Muscle of leg (tissue), 11 donors: ENCODE measurements around the gene PRICKLE2. TPM values are rescaled to one million over a fixed set of nuclear protein-coding genes. Genes with fewer than 3 reads are reported as not detected.

Experiments used
- DNase-seq: peaks from one replicate; pipeline ENCODE4 v3.0.0; 2013
- H3K27ac ChIP-seq: one replicate; pipeline ENCODE4 v1.5.1; 2013; ENCODE audit warnings: mild to moderate bottlenecking, low read length, control low read depth
- H3K27me3 ChIP-seq: one replicate; pipeline ENCODE4 v1.6.1; 2013; ENCODE audit warnings: low read length; ENCODE audit not compliant: control insufficient read depth, insufficient read depth
- H3K36me3 ChIP-seq: one replicate; pipeline ENCODE4 v1.6.1; 2013; ENCODE audit warnings: low read length; ENCODE audit not compliant: control insufficient read depth, insufficient read depth
- H3K4me1 ChIP-seq: one replicate; pipeline ENCODE4 v1.6.1; 2013; ENCODE audit warnings: low read length; ENCODE audit not compliant: control insufficient read depth, insufficient read depth
- H3K4me3 ChIP-seq: one replicate; pipeline ENCODE4 v1.5.1; 2013; ENCODE audit warnings: low read length, control low read depth
- H3K9me3 ChIP-seq: replicated peaks from 2 replicates; pipeline ENCODE4 v1.6.1; 2013; ENCODE audit warnings: low read depth, low read length; ENCODE audit not compliant: control insufficient read depth
- WGBS: methylation state at CpG from one replicate; pipeline ENCODE4 v1.1.5; 2013; ENCODE audit warnings: missing lambda C conversion rate; ENCODE audit not compliant: insufficient coverage; 5-methylcytosine and 5-hydroxymethylcytosine counted together
- polyA plus RNA-seq, 8 donors: library from polyadenylated mRNA; unstranded; fragments of 120-200 nt; gene quantifications; one replicate each; pipeline versions ENCODE4 v1.2.1 to v1.2.3, GENCODE V29; 2013; ENCODE audit warnings: inconsistent platforms in 1 of 8, low replicate concordance in 1 of 8; ENCODE audit not compliant: insufficient read length in 8 of 8, insufficient read depth in 1 of 8
- total RNA-seq: library from RNA; stranded (reverse); fragments of 120-200 nt; gene quantifications from one replicate; pipeline ENCODE4 v1.2.4, GENCODE V29; 2013

PRICKLE2 gene
- total and polyA plus RNA-seq, 9 donors: 6.4 to 14.6 (median 10.0) TPM

DNA sequence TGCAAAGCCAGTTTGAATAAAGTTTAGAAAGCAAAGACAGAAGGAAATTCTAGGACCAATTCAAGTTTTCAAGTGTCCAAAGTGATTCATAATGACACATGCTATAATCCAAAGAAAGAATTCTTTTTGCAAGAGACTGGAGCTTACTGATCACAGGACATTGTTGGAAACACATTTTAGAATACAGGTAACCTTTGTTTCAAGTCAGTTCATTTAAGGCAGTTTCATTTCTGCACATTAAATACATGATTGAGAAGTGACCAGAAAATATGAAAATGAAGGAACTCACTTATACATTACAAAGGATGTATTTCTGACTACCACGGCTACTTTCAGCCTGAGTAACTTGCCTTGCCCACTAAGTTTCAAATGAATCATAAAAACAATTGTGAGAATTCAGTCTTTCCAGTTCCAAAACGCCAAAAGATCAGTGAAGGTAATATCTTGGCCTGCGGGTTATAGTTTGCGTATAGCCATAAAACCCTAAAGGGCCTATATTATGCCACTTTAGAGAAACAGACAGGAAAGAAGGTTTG, 48.7 kb downstream of the PRICKLE2 start:
- Histone ChIP-seq H3K9me3 (no peaks in the 10 kb centered on the region), H3K36me3 (no peaks in the 10 kb centered on the region), H3K27me3 (no peaks in the 10 kb centered on the region), H3K4me1 (no peaks in the 10 kb centered on the region), H3K27ac (no peak overlapping the region), H3K4me3 (no peak overlapping the region)
- WGBS: 100% methylated on average over 1 of the region's 4 CpGs
- DNase-seq: no peak

DNA sequence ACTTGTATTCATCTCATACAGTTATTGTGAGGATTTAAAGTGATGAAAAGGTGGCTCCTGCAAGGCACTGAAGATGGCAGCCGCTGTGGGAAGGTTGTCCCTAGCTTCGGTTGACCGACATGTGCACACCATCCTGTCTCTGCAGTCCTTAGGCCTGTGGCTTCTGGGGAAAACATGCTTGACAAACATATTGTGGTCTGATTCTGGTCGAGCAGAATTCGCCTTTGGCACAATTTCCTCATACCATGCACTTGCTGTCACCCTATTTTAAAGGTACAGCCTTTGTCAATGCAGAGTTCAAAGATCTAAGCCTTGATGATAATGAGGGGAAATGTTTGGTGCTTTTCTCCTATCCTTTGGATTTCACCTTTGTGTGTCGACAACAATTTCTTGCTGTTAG, 50.9 kb downstream of the PRICKLE2 start:
- no peaks in the 10 kb centered on the region for H3K4me1 ChIP-seq
- no peak overlapping the region for H3K27ac ChIP-seq
- no peaks in the 10 kb centered on the region for H3K36me3 ChIP-seq
- no peak for DNase-seq
- no peaks in the 10 kb centered on the region for H3K27me3 ChIP-seq
- WGBS: 77% methylated on average over 2 of the region's 6 CpGs
- no peak overlapping the region for H3K4me3 ChIP-seq
- no peaks in the 10 kb centered on the region for H3K9me3 ChIP-seq

DNA sequence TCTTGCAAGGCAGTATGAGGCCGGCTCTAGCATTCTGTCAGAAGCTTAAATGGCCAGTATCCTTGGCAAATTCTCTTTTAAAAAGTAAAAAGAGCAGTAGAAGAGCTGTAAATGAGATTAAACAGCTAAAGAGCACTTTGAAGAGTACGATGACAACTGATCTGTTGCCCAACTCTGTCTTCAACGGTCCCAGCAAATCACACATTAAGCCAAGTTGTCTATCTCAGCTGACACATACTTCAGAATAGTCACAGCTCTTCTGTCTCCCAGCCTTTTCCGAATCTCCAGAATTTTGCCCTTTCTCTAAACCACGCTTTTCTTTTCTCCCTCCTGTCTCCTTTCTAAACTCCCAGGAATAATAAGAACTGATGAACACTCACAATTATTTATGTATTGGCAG, 51.7 kb downstream of the PRICKLE2 start:
- H3K27me3 ChIP-seq: no peaks in the 10 kb centered on the region
- WGBS: 66% methylated on average over 3 of the region's 5 CpGs
- H3K9me3 ChIP-seq: no peaks in the 10 kb centered on the region
- H3K36me3 ChIP-seq: no peaks in the 10 kb centered on the region
- H3K4me3 ChIP-seq: no peak overlapping the region
- H3K27ac ChIP-seq: no peak overlapping the region
- no peaks in the 10 kb centered on the region for H3K4me1 ChIP-seq
- no peak for DNase-seq

DNA sequence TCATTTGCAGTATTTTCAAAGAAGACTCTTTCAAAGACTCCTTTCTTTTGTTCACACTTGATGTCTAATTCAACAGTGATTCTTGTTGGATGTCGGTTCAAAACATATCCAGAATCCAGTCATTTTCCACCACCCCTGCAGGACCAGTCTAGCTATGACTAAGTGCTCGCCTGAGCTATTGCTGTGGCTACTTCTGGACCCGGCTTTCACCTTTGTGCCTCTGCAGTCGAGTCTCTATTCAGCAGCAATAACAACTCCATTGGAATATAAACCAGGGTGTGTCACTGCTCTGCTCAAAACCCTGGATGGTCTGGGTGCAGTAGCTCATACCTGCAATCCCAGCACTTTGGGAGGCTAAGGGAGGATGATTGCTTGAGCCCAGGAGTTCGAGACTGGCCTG, 55.0 kb downstream of the PRICKLE2 start:
- Histone ChIP-seq H3K4me3 (no peak overlapping the region), H3K36me3 (no peaks in the 10 kb centered on the region), H3K4me1 (peaks cover 2% of the 10 kb centered on the region), H3K27me3 (no peaks in the 10 kb centered on the region), H3K9me3 (no peaks in the 10 kb centered on the region), H3K27ac (no peak overlapping the region)
- DNase-seq: no peak
- 77% methylated on average over 4 of the region's 5 CpGs for WGBS

DNA sequence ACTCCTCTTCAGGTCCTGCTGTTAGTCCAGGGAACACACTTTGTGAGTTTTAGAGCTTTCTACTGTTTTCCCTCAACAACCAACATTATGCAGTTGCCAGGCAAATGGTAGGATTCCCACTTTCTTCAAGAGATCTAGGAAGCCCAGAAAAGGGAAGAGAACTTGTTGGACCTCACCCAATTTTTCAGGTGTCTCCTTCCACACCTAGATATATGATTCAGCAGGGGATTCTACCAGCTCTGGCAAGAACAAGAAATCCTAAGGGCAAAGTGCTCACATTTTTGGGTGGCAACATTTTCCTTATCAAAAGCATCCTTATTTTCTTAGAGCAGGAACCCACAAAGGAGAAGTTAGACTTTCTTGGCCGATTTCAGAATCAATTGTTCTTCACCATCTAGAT, 57.4 kb downstream of the PRICKLE2 start:
- Histone ChIP-seq H3K4me1 (peaks cover 13% of the 10 kb centered on the region), H3K4me3 (no peak overlapping the region), H3K36me3 (no peaks in the 10 kb centered on the region), H3K27ac (no peak overlapping the region), H3K9me3 (no peaks in the 10 kb centered on the region), H3K27me3 (no peaks in the 10 kb centered on the region)
- DNase-seq: no peak
- no CpG with 5 or more reads among the region's 1 CpG for WGBS

DNA sequence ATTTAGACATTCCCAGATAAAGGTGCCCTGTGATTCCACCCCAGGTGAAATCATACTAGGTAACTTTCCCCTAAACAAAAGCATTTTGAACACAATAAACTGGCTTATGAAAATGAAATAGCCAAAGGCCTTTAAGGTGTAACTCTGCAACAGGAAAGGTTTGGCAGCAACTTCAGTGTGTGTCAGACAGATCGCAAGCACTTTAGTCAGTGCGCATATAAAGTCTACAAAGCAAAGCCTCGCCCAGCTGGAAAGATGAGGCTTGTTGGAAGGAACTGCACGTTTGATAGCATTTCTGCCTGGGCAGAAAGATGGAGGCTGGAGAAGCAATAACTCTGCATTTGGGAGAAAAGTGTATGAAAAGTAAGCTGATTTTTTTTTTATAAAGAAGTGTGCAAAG, 57.9 kb downstream of the PRICKLE2 start:
- Histone ChIP-seq H3K4me3 (no peak overlapping the region), H3K9me3 (no peaks in the 10 kb centered on the region), H3K36me3 (no peaks in the 10 kb centered on the region), H3K4me1 (peaks cover 13% of the 10 kb centered on the region), H3K27me3 (no peaks in the 10 kb centered on the region), H3K27ac (no peak overlapping the region)
- WGBS: 60% methylated on average over 3 of the region's 4 CpGs
- DNase-seq: peak; percentile 76

DNA sequence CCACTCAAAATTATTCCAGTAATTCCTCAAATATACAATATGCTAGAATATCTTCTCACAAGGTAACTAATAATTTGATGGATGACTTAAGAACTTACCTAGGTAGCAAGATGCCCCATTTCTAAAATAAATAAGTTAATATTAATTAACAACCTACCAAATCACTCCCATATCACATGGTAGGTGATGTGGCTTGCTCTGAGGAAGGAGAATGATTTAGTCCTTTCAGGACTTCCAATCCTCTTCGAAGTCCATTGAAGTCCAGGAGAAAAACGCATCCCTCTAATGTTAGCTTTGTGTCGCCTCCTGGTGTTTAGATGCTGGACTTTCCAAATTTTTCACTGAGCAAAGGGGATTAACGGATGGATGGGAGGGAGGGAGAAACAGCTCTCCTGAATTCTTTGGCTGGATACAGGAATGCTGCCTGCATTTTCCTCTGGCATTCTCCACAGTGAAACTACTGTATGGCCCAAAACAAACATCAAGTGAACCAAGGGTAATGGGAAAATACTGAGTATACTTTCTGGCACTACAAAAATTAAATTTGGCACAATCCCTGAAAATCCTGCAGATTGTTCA, 58.6 kb downstream of the PRICKLE2 start:
- DNase-seq: peak; percentile 88
- H3K9me3 ChIP-seq: no peaks in the 10 kb centered on the region
- WGBS: 79% methylated on average over 2 of the region's 4 CpGs
- H3K4me3 ChIP-seq: no peak overlapping the region
- H3K36me3 ChIP-seq: no peaks in the 10 kb centered on the region
- H3K27me3 ChIP-seq: no peaks in the 10 kb centered on the region
- no peak overlapping the region for H3K27ac ChIP-seq
- peaks cover 15% of the 10 kb centered on the region for H3K4me1 ChIP-seq

DNA sequence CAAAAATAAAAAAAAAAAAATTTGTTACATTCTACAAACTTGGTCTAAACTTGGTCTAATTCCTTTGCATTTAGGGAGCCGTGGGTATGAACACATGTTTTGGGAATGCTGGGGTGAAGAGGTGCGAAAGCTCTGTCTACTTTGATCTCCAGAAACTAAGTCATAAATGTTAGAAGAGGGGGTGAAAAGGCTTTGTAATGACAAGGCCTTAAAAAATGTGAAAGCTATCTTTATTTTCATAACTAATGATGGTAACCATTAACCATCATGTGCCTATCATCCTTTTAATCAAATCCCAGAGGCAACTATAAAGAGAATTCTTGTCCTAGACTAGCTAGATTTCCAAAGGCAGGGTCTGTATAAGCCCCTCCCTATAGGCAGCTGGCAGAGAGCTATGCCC, 60.9 kb downstream of the PRICKLE2 start:
- H3K9me3 ChIP-seq: no peaks in the 10 kb centered on the region
- H3K4me1 ChIP-seq: peaks cover 20% of the 10 kb centered on the region
- H3K27me3 ChIP-seq: no peaks in the 10 kb centered on the region
- H3K36me3 ChIP-seq: no peaks in the 10 kb centered on the region
- DNase-seq: no peak
- no CpG with 5 or more reads among the region's 2 CpGs for WGBS
- peak overlapping the region; percentile 23 for H3K27ac ChIP-seq
- H3K4me3 ChIP-seq: no peak overlapping the region

DNA sequence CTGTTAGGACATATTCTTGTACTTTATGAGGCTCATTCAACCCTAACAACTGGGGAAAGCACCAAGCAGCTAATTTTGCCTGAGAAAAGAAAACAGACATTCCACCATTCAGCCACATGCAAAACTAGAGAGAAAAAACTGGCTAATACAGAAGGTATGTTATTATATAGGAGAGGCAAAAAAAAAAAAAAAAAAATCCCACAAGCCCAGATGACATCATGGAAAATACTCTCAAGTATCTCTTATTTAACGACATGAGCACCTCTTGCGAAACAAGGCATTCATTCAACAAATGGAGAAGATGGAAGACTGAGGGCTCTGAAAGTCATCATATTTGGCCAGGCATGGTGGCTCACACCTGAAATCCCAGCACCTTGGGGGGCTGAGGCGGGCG, 61.5 kb downstream of the PRICKLE2 start:
- Histone ChIP-seq H3K4me1 (peaks cover 20% of the 10 kb centered on the region), H3K4me3 (no peak overlapping the region), H3K9me3 (no peaks in the 10 kb centered on the region), H3K27ac (peak overlapping the region; percentile 56), H3K27me3 (no peaks in the 10 kb centered on the region), H3K36me3 (peaks cover 6% of the 10 kb centered on the region)
- peak; percentile 85 for DNase-seq
- 81% methylated on average over 3 of the region's 4 CpGs for WGBS

DNA sequence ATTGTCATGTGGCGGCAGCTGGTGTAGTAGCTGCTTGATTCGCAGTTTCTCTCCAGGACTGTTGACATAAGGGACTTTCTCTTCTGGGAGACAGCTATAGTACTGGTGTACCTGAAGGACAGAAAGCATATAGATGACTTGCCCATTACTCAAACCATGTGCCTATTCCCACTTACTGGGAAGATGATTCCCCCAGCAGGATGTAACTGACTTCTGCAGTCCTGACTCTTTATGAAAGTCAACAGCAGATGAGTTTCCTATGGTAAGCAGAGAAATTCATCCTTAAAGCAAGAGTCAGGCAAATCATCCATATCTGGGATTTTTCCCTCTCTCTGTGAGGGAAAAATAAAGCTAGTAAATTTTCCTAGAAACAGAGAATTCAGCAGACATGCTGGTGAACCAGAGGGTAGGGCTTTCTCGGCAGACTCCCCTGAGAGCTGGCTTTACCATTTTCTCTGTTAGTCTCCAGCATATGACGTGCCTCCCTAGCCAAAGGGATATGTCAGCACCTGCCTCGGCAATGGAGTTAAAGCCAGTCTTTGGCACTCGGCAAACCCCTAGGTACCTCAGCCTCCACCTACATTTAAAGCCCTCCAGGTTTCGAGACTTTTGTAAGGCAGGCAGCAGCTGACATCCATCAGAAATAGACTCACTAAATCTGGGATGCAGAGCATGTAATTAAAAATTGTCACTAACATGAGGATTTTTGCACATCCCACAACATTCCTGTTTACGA, 62.1 kb downstream of the PRICKLE2 start:
- H3K4me1 ChIP-seq: peaks cover 20% of the 10 kb centered on the region
- H3K4me3 ChIP-seq: no peak overlapping the region
- no peaks in the 10 kb centered on the region for H3K9me3 ChIP-seq
- peaks cover 8% of the 10 kb centered on the region for H3K36me3 ChIP-seq
- peak overlapping the region; percentile 56 for H3K27ac ChIP-seq
- DNase-seq: peak; percentile 61
- H3K27me3 ChIP-seq: no peaks in the 10 kb centered on the region
- WGBS: 23% methylated on average over 2 of the region's 8 CpGs
